Cardiac muscle cell (in vitro differentiated cells and primary cell): ENCODE data around the gene USP37. TPM values are rescaled to one million over a fixed set of nuclear protein-coding genes. Genes with fewer than 3 reads are reported as not detected.

Experiments used
- DNase-seq, 2 donors: peaks; one replicate each; pipeline versions ENCODE4 v3.0.0 to v3.0.0-alpha.2; 2010 to 2017; ENCODE audit warnings: low read depth in 1 of 2, low spot score in 1 of 2
- H3K27ac ChIP-seq: fragments of 200-600 bp; sonication (generic); 2 replicates; pipeline ENCODE4 v1.5.1; 2016
- H3K27me3 ChIP-seq: fragments of 200-600 bp; sonication (generic); 2 replicates; pipeline ENCODE4 v1.6.0; 2016; ENCODE audit warnings: control low read depth
- H3K36me3 ChIP-seq: fragments of 200-600 bp; sonication (generic); 2 replicates; pipeline ENCODE4 v1.5.1; 2016; ENCODE audit warnings: control low read depth
- H3K4me1 ChIP-seq: fragments of 200-600 bp; sonication (generic); 2 replicates; pipeline ENCODE4 v1.8.1; 2017; ENCODE audit warnings: low read depth, mild to moderate bottlenecking, mixed run types
- H3K4me3 ChIP-seq: fragments of 200-600 bp; sonication (generic); 2 replicates; pipeline ENCODE4 v1.5.1; 2016; ENCODE audit warnings: mild to moderate bottlenecking
- H3K9me3 ChIP-seq: fragments of 200-600 bp; sonication (generic); 2 replicates; pipeline ENCODE4 v1.5.1; 2017; ENCODE audit warnings: low read depth, mild to moderate bottlenecking, control low read depth
- CTCF ChIP-seq: IDR thresholded peaks from 2 replicates; pipeline ENCODE4 v1.5.1; 2012; ENCODE audit warnings: low read depth, mild to moderate bottlenecking, low read length
- polyA plus RNA-seq: library from polyadenylated mRNA; unstranded; fragments of >200 nt; fragmentation: Nextera tagmentation; extraction: Ambion mirVana; gene quantifications from 2 replicates; pipeline ENCODE4 v1.2.1, GENCODE V29; 2016
- total RNA-seq: library from RNA; depleted of rRNA; stranded (reverse); fragments of >200 nt; gene quantifications from 2 replicates; pipeline ENCODE4 v1.2.3, GENCODE V29; 2016

Gene USP37
- total and polyA plus RNA-seq, 2 experiments from 2014 or later = 5.8 to 14.3 TPM

- DNase-seq = no peak
- no peaks in the 10 kb centered on the region for H3K27me3 ChIP-seq
- no peak overlapping the region for H3K4me3 ChIP-seq
- no peaks in the 10 kb centered on the region for H3K36me3 ChIP-seq
- H3K9me3 ChIP-seq = no peaks in the 10 kb centered on the region
- peak overlapping the region; percentile 91 for H3K27ac ChIP-seq
- peaks cover 13% of the 10 kb centered on the region for H3K4me1 ChIP-seq
- no peak for TF ChIP-seq CTCF
These were observed 8.7 kb upstream of the USP37 start for GRCh38 chr2:218576854-218577253.

GRCh38 chr2:218570850-218571249 lies 2.7 kb upstream of the USP37 start:
- H3K36me3 ChIP-seq = no peaks in the 10 kb centered on the region
- peak overlapping the region; percentile 89 for H3K27ac ChIP-seq
- no peaks in the 10 kb centered on the region for H3K27me3 ChIP-seq
- no peaks in the 10 kb centered on the region for H3K9me3 ChIP-seq
- DNase-seq = peak in 1 of 2 donors; percentile 10
- H3K4me3 ChIP-seq = no peak overlapping the region
- peaks cover 13% of the 10 kb centered on the region for H3K4me1 ChIP-seq
- no peak for TF ChIP-seq CTCF

- DNase-seq = peak; percentile 2 to 55
- Histone ChIP-seq H3K27me3 (no peaks in the 10 kb centered on the region), H3K4me1 (peaks cover 13% of the 10 kb centered on the region), H3K27ac (peak overlapping the region; percentile 89), H3K9me3 (no peaks in the 10 kb centered on the region), H3K4me3 (peak overlapping the region; percentile 60), H3K36me3 (peaks cover 3% of the 10 kb centered on the region)
- no peak for TF ChIP-seq CTCF
These were observed 1.7 kb upstream of the USP37 start for GRCh38 chr2:218569661-218570500.

GRCh38 chr2:218569038-218569431 lies 884 bp upstream of the USP37 start:
- Histone ChIP-seq H3K27ac (peak overlapping the region; percentile 89), H3K4me3 (peak overlapping the region; percentile 60), H3K36me3 (peaks cover 3% of the 10 kb centered on the region), H3K27me3 (no peaks in the 10 kb centered on the region), H3K4me1 (peaks cover 13% of the 10 kb centered on the region), H3K9me3 (no peaks in the 10 kb centered on the region)
- DNase-seq = peak; percentile 61 to 80
- TF ChIP-seq CTCF = no peak

- Histone ChIP-seq H3K4me1 (peaks cover 13% of the 10 kb centered on the region), H3K9me3 (no peaks in the 10 kb centered on the region), H3K27me3 (no peaks in the 10 kb centered on the region), H3K27ac (peak overlapping the region; percentile 84), H3K36me3 (peaks cover 3% of the 10 kb centered on the region), H3K4me3 (peak overlapping the region; percentile 90)
- no peak for TF ChIP-seq CTCF
- no peak for DNase-seq
These were observed 358 bp downstream of the USP37 start for GRCh38 chr2:218567797-218568189.
